ENCODE data around the gene FAM83F. TPM values are rescaled to one million over a fixed set of nuclear protein-coding genes. Genes with fewer than 3 reads are reported as not detected.

Gene FAM83F
- total RNA-seq, 1 experiment from 2014 or later: 21.0 TPM

DNA sequence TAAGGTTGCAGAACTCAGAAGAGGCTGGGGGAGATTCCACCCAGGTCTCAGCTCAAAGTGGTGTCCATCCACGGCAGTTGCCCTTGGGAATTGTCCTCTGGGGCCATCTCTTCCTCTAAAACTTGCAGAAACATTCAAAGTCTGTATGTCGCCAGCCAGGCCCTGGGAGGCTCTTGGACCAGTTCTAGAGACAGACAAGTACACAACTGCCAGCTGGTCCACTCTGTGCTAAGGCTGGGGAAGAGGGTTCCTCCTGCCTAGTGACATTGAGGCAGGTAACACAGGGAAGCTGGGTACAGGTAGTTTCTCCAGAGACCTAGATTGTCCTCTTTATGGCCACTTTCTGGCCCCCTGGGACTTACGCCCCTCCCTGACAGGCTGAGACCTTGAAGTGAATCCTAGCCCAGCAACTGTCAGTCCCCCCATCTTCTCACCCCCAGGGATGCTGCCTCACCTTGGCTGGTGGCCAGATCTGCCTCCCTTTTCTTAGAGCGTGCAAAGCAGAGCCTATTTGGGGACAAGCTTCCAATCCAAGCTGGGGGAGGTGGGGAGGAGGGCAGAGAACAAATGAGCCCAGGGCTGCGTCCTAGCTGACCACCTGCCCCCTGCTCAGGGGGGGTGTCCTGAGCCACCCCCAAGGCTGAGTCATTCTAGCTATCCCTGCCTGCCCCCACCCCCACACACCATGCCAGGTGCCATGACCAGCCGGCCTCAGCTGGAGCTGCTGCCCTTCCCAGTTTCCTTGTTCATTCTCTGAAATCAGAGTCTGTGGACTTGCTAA lies 8.4 kb downstream of the FAM83F start:
- H3K9me3 Mint-ChIP-seq (ENCODE audit: low read depth, unreplicated experiment): no peaks in the 10 kb centered on the region
- CTCF ChIA-PET: interaction anchor here (0.5 to 0.8 kb wide), 2 partner anchors 50 to 74 kb away, joined by 3 read pairs; no protein-coding TSS in a partner anchor
- H3K27ac Mint-ChIP-seq (ENCODE audit: unreplicated experiment): no peak overlapping the region
- no TSS peak for BruUV-seq (replicated peaks)
- H3K4me3 Mint-ChIP-seq (ENCODE audit: low read depth, unreplicated experiment): no peak overlapping the region
- intact Hi-C loops (cut with micrococcal nuclease; ENCODE audit: unreplicated experiment): no loop called here
- no peaks in the 10 kb centered on the region for H3K27me3 Mint-ChIP-seq (ENCODE audit: unreplicated experiment)
- peaks cover 25% of the 10 kb centered on the region for H3K36me3 Mint-ChIP-seq (ENCODE audit: insufficient read depth, unreplicated experiment)
- DNase-seq: no peak
- TF ChIP-seq, protein P1, sequence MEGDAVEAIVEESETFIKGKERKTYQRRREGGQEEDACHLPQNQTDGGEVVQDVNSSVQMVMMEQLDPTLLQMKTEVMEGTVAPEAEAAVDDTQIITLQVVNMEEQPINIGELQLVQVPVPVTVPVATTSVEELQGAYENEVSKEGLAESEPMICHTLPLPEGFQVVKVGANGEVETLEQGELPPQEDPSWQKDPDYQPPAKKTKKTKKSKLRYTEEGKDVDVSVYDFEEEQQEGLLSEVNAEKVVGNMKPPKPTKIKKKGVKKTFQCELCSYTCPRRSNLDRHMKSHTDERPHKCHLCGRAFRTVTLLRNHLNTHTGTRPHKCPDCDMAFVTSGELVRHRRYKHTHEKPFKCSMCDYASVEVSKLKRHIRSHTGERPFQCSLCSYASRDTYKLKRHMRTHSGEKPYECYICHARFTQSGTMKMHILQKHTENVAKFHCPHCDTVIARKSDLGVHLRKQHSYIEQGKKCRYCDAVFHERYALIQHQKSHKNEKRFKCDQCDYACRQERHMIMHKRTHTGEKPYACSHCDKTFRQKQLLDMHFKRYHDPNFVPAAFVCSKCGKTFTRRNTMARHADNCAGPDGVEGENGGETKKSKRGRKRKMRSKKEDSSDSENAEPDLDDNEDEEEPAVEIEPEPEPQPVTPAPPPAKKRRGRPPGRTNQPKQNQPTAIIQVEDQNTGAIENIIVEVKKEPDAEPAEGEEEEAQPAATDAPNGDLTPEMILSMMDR (IDR thresholded peaks at IDR 0.05; ENCODE audit: unreplicated experiment): no peak
- peaks cover 33% of the 10 kb centered on the region for H3K4me1 Mint-ChIP-seq (ENCODE audit: low read depth, unreplicated experiment)

DNA sequence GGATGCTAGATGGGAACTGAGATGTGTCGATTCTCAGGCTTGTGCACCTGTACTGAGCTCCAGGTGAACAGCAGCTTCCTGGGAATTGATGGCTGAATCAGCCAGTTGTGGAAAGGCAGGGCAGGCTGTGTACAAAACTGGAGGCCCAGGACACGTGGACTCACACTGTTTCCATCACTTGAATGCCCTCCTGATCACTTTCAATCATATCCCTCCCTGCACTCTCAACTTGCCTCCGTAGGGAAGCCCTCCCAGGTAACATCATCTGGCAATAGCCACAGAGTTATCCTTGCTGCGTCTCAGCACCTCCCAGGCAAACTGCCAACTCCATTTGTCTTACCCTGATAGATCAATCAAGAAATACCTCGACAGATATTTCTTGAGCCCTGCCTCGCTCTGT lies 10.1 kb downstream of the FAM83F start:
- DNase-seq: no peak
- Mint-ChIP-seq H3K9me3 (ENCODE audit: low read depth, unreplicated experiment) (no peaks in the 10 kb centered on the region), H3K27ac (ENCODE audit: unreplicated experiment) (no peak overlapping the region), H3K27me3 (ENCODE audit: unreplicated experiment) (no peaks in the 10 kb centered on the region), H3K4me1 (ENCODE audit: low read depth, unreplicated experiment) (peaks cover 16% of the 10 kb centered on the region), H3K36me3 (ENCODE audit: insufficient read depth, unreplicated experiment) (peaks cover 14% of the 10 kb centered on the region), H3K4me3 (ENCODE audit: low read depth, unreplicated experiment) (no peak overlapping the region)
- CTCF ChIA-PET: interaction anchor here (0.6 kb wide), 1 partner anchor 948 kb away, joined by 4 read pairs; no protein-coding TSS in a partner anchor
- BruUV-seq (replicated peaks): no TSS peak
- intact Hi-C loops (cut with micrococcal nuclease; ENCODE audit: unreplicated experiment): no loop called here
- TF ChIP-seq, protein P1 (IDR thresholded peaks at IDR 0.05; ENCODE audit: unreplicated experiment): no peak

DNA sequence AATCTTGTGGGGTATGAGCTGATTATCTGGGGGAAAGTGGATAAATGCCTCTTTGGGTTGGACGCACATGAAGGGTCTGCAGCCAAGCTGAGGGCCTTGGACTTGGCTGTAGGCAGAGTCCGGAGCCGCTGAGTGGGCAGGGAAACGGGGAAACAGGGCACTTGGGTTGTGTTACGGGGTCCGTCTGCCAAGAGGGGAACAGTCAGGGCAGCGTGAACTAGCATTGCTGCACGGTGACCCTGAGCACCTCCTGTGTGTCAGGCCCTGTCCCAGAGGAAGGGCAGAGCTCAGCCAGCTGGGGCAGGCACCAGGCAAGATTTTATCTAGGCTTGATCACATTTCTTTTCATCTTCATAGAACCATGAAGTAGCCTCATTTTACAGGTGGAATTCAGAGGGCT lies 11.9 kb downstream of the FAM83F start:
- H3K27ac Mint-ChIP-seq (ENCODE audit: unreplicated experiment): no peak overlapping the region
- H3K36me3 Mint-ChIP-seq (ENCODE audit: insufficient read depth, unreplicated experiment): peaks cover 10% of the 10 kb centered on the region
- H3K4me3 Mint-ChIP-seq (ENCODE audit: low read depth, unreplicated experiment): no peak overlapping the region
- BruUV-seq (replicated peaks): no TSS peak
- H3K9me3 Mint-ChIP-seq (ENCODE audit: low read depth, unreplicated experiment): no peaks in the 10 kb centered on the region
- intact Hi-C loops (cut with micrococcal nuclease; ENCODE audit: unreplicated experiment): no loop called here
- CTCF ChIA-PET: no interaction called here
- no peak for DNase-seq
- H3K27me3 Mint-ChIP-seq (ENCODE audit: unreplicated experiment): no peaks in the 10 kb centered on the region
- peaks cover 9% of the 10 kb centered on the region for H3K4me1 Mint-ChIP-seq (ENCODE audit: low read depth, unreplicated experiment)
- TF ChIP-seq, protein P1 (IDR thresholded peaks at IDR 0.05; ENCODE audit: unreplicated experiment): no peak

DNA sequence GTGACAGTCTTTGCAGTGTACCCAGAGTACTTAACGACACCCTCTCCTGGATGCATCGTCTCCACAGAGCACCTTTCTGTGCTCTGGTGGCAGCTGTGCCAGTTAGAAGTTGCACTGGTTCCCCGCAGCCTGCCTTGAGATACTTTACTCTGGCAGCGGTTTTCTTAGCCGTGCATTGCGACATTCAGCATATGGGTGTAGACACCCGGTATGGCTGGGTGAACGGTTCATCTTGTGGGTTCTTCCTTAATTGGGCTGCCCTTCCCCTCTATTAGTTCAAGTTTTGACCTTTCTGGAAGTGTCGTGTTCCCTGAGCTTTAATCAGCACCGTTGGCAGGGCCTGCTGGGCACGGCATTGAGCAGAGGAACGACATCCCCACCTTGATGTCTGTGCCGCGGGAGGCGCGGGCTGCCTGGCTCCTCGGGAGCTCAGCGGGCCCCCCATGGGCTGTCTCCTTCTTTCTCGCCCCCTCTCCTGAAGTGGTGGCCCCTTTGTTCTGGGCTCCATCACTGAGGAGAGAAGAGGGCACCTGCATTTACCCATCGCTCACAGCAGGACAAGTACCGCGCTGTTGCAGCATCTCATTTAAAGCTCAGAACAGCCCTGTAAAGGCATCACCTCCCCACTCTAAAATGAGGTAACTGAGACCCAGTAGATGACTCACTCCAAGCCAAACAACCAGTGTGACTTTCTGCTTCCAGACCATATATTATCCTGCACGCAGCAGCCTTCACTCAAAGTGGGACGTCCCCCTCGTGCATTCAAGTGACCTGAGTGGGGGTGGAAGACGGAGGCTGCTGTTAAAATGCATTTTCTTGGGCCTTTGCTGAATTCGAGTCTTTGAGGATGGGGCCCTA lies 13.3 kb downstream of the FAM83F start:
- intact Hi-C loops (cut with micrococcal nuclease; ENCODE audit: unreplicated experiment): no loop called here
- CTCF ChIA-PET: no interaction called here
- TF ChIP-seq, protein P1 (IDR thresholded peaks at IDR 0.05; ENCODE audit: unreplicated experiment): no peak
- no peaks in the 10 kb centered on the region for H3K36me3 Mint-ChIP-seq (ENCODE audit: insufficient read depth, unreplicated experiment)
- no TSS peak for BruUV-seq (replicated peaks)
- H3K9me3 Mint-ChIP-seq (ENCODE audit: low read depth, unreplicated experiment): no peaks in the 10 kb centered on the region
- H3K4me3 Mint-ChIP-seq (ENCODE audit: low read depth, unreplicated experiment): no peak overlapping the region
- no peak overlapping the region for H3K27ac Mint-ChIP-seq (ENCODE audit: unreplicated experiment)
- H3K4me1 Mint-ChIP-seq (ENCODE audit: low read depth, unreplicated experiment): no peaks in the 10 kb centered on the region
- no peaks in the 10 kb centered on the region for H3K27me3 Mint-ChIP-seq (ENCODE audit: unreplicated experiment)
- DNase-seq: no peak

All from Calu3 (cell line).